Nephron (organoid): ENCODE data around the gene ARMH3.

Experiments used
- H3K27ac Mint-ChIP-seq, 3 experiments: 2 replicates each; pipeline ENCODE4 v1.8.0; 2020; ENCODE audit warnings: mixed read lengths in 3 of 3, mild to moderate bottlenecking in 2 of 3, moderate library complexity in 1 of 3
- H3K27me3 Mint-ChIP-seq: 2 replicates; pipeline ENCODE4 v1.8.0; 2021; ENCODE audit warnings: low read depth, mild to moderate bottlenecking, moderate library complexity, mixed read lengths
- H3K36me3 Mint-ChIP-seq: 2 replicates; pipeline ENCODE4 v1.8.0; 2020; ENCODE audit warnings: low read depth, mixed read lengths
- H3K4me1 Mint-ChIP-seq: 2 replicates; pipeline ENCODE4 v1.8.0; 2020; ENCODE audit warnings: mixed read lengths
- H3K4me3 Mint-ChIP-seq, 3 experiments: 2 replicates each; pipeline ENCODE4 v1.8.0; 2020; ENCODE audit warnings: mild to moderate bottlenecking in 3 of 3, mixed read lengths in 3 of 3, moderate library complexity in 2 of 3
- H3K9me3 Mint-ChIP-seq: 2 replicates; pipeline ENCODE4 v1.8.0; 2020; ENCODE audit warnings: mixed read lengths
- CTCF ChIP-seq, 3 experiments: fragments of 200-600 bp; sonication (generic); IDR thresholded peaks; one replicate each; pipeline ENCODE4 v1.5.0; 2021; ENCODE audit warnings: antibody characterized with exemption in 3 of 3; ENCODE audit not compliant: unreplicated experiment in 3 of 3

The ARMH3 gene

GRCh38 chr10:101826852-101827434 lies 229.0 kb downstream of the ARMH3 start:
- TF ChIP-seq CTCF (IDR thresholded peaks at IDR 0.05; ENCODE audit: unreplicated experiment in 3 of 3): no peak

GRCh38 chr10:101824736-101825135 lies 231.2 kb downstream of the ARMH3 start:
- Mint-ChIP-seq H3K9me3 (no peaks in the 10 kb centered on the region), H3K36me3 (peaks cover 8% of the 10 kb centered on the region), H3K4me3 (no peak overlapping the region), H3K27ac (no peak overlapping the region), H3K27me3 (no peaks in the 10 kb centered on the region), H3K4me1 (peaks cover 8% of the 10 kb centered on the region)
- TF ChIP-seq CTCF (IDR thresholded peaks at IDR 0.05; ENCODE audit: unreplicated experiment in 3 of 3): no peak

More at GRCh38 chr10:101826852-101827434, 229.0 kb downstream of the ARMH3 start:
- Mint-ChIP-seq H3K27me3 (no peaks in the 10 kb centered on the region), H3K36me3 (peaks cover 8% of the 10 kb centered on the region), H3K9me3 (no peaks in the 10 kb centered on the region), H3K4me1 (peaks cover 22% of the 10 kb centered on the region), H3K27ac (peak overlapping the region in 1 of 3 experiments; percentile 13), H3K4me3 (peak overlapping the region in 2 of 3 experiments; percentile 1 to 5)

DNA sequence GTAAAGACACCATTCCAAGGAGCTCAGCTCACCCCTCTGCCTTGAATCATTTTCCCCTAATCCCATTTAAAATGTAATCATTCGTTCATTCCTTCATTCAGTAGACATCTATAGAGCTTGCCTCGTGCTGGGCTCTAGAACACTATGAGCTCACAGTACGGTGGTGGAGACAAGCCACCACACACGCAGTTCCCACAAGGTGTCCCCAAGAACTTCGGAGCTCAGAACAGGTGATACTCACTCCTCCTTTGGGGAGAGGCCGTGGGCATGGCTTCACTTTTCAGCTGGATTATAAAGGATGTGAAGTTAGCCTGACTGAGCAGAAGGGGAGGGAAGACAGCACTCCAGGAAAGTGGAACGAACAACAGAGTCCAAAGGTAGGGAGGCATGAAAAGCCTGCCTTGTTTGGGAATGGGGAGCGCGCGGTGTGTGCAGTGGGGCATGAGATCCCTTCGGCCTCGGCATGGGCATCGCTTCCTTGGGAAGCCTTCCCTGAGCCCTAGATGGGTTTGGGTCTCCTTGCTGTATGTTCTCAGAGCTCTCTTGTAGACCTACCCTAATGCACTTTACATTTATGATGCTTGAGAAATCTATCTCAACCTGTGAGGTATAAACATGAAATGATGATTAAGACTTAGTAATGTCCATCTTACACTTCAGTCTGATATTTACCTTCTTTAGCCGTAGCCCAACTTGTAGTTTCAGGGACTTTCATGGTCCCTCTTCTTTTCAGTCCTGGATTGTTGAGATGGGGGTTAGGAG lies 236.9 kb downstream of the ARMH3 start:
- H3K27ac Mint-ChIP-seq: peak overlapping the region; percentile 91 to 98 (median 98)
- no peaks in the 10 kb centered on the region for H3K27me3 Mint-ChIP-seq
- no peaks in the 10 kb centered on the region for H3K9me3 Mint-ChIP-seq
- TF ChIP-seq CTCF (IDR thresholded peaks at IDR 0.05; ENCODE audit: unreplicated experiment in 3 of 3): no peak
- H3K4me1 Mint-ChIP-seq: peaks cover 39% of the 10 kb centered on the region
- peaks cover 4% of the 10 kb centered on the region for H3K36me3 Mint-ChIP-seq
- H3K4me3 Mint-ChIP-seq: peak overlapping the region; percentile 96 to 98 (median 97)

DNA sequence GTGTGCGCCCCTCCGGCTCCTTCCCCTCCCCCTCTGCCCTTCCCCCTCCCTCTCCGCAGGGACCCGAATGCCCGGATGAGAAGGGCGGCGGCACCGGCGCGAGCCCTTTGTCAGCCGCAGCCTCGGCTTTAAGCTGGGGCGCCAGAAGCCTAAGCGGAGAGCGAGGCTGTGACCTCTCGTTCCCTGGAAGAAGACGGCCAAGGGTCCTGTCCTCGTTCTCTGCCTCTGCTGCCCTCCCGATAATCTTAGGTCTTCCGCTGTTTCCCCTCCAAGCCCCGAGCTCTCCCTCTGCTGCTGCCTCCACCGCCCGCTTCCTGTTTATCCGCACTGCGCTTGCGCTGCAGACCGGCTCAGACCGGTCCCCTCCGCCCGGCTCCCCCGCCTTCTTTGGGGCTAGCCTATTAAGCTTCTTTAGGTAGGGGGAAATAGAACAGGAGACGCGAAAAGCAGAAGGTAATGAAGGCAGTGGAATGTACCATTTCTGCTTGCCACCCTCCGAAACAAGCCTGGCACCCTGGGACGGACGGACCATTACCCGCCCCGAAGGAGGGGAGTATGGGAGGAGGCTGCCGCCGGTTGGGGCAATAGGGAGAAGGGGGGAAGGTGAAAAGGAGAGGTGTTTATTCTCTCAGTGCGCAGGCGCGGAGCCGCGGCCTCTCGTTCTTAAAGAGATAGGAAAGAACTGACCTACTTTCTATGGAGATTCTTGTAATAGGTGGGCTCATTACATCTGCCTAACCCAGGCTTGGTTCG lies 237.7 kb downstream of the ARMH3 start, which contains the start of gene OGA:
Gene OGA, minus strand, starts transcription at position 326 of the 753 bp plus-strand sequence. CDS start 422 bp downstream, outside the sequence.
- Mint-ChIP-seq H3K27me3 (no peaks in the 10 kb centered on the region), H3K4me1 (peaks cover 46% of the 10 kb centered on the region), H3K9me3 (no peaks in the 10 kb centered on the region), H3K36me3 (peaks cover 8% of the 10 kb centered on the region), H3K27ac (peak within 1 kb of the TSS; percentile 91 to 98 (median 98)), H3K4me3 (peak within 1 kb of the TSS; percentile 96 to 98 (median 97))
- TF ChIP-seq CTCF (IDR thresholded peaks at IDR 0.05; ENCODE audit: unreplicated experiment in 3 of 3): no peak

GRCh38 chr10:101817337-101818118 lies 238.4 kb downstream of the ARMH3 start:
- Mint-ChIP-seq H3K4me3 (peak overlapping the region; percentile 96 to 98 (median 97)), H3K4me1 (peaks cover 54% of the 10 kb centered on the region), H3K27ac (peak overlapping the region; percentile 91 to 98 (median 98)), H3K9me3 (no peaks in the 10 kb centered on the region), H3K36me3 (peaks cover 16% of the 10 kb centered on the region), H3K27me3 (no peaks in the 10 kb centered on the region)
- no peak for TF ChIP-seq CTCF (IDR thresholded peaks at IDR 0.05; ENCODE audit: unreplicated experiment in 3 of 3)
